NOMO-1 (cell line): Measurements from ENCODE around the gene AKR1C3.
"Not testable (repeated sequence)": the region's sequence is repeated elsewhere in the genome, so short reads cannot be mapped to it uniquely, and the experiment has no call there.

Experiments used
- DNase-seq, 2 experiments: peaks; one replicate each; lab custom pipeline; 2025; ENCODE audit not compliant: unreplicated experiment in 2 of 2; lab: John Stamatoyannopoulos, UW

Gene AKR1C3

DNA sequence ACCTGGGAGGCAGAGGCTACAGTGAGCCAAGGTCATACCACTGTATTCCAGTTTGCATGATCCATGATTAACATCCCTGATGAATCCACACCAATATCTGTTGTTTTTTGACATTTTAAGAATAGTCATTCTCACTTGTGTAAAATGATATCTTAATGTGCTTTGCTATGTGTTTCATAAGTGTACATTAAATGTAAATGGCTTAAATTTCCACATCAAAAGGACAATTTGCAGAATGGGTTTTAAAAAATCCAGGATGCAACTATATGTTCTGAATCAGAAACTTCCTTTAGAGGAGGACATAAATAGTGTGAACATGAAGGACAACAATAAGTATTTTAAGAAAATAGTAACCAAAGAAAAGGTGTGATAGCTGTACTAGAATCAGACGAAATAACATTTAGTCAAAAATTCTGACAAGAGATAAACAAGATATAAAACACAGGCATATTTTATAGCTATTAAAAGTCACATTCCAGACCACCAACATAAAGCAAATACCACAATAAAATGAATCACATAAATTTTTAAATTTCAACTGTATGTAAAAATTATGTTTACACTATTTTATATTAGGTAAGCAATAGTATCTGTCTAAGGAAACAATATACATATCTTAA is 42.4 kb downstream of the AKR1C3 start:
- DNase-seq = no peak

DNA sequence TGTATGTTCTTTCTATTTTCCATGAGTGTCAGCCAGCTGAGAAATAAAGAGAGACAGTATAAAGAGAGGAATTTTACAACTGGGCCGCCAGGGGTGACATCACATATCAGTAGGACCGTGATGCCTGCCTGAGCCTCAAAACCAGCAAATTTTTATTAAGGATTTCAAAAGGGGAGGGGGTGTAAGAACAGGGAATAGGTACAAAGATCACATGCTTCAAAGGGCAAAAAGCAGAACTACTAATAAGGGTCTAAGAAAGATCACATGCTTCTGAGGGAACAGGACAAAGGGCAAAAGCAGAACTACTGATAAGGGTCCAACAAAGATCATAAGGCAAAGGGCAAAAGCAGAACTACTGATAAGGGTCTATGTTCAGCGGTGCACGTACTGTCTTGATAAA is 43.5 kb downstream of the AKR1C3 start:
- not testable (repeated sequence) for DNase-seq

GRCh38 chr10:5142199-5142598 is 48.0 kb downstream of the AKR1C3 start:
- DNase-seq = no peak

DNA sequence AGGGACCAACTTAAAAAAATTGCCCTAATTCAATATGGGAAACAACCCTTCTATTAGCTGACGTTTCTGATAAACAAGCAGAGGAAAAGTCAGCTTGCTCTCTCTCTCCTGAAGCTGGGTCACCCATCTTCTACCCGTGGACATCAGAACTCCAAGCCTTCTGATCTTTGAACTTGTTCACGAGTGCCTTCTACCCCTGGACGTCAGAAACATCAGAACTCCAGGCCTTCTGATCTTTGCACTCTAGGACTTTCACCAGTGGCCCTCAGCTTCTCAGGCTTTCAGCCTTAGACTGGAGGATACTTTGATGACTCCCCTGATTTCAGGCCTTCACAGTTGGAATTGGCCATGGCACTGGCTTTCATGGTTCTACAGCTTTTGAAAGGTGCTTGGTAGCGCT is 48.9 kb downstream of the AKR1C3 start:
- no peak for DNase-seq

- DNase-seq = no peak
Observed at GRCh38 chr10:5146920-5147254, 52.7 kb downstream of the AKR1C3 start.

GRCh38 chr10:5147255-5147980 is 53.2 kb downstream of the AKR1C3 start:
- no peak for DNase-seq

DNA sequence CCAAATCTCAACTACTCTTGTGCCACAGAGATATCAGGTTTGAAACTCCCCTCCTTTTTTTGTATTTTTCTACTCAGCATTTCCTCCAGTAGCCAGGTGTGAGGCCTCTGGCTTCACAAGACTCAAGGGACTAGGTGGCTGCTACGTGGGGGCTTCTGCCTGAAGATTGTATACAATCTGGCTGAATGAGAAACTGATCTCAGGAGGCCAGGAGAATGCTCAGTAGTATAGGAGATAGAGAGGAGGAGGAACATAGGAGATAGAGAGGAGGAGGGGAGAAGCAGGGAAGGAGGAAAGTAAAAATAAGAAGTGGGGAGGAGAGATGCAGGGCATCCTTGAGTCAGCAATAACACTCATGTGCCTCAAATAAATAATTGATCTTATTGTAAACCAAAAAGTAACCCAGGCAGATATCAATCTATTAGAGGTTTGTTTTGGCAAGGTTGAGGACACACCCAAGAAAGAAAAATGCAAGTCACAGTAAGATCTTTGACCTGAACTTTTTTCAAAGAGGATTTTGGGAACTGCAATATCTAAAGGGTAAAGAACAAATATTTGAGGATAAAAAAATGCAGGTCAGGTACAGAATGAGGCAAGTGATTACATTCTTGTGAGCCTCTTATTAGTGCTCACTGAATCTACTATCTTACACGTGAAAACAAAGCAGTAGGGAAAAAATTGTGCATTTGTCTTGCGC is 53.9 kb downstream of the AKR1C3 start:
- no peak for DNase-seq

GRCh38 chr10:5148678-5149032 is 54.4 kb downstream of the AKR1C3 start:
- no peak for DNase-seq

GRCh38 chr10:5151076-5151475 is 56.9 kb downstream of the AKR1C3 start:
- DNase-seq = no peak

DNA sequence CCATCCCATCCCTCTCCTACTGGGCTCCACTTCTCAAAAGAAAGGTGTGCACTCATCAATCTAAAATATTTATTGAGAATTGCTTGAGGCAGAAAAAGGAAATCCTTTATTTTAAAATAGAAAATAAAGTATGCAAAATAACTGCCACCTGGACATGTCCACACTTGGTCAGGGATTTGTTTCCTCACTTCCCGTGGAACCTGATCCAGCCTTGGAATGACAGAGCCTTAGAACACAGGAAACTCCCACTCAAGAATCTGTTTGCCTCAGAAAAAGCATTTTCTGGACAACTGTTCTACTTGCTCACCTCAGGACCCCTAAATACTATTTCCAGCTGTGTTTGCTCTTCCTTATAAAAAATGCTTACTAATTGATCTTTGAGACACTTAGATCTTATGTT is 61.7 kb downstream of the AKR1C3 start:
- no peak for DNase-seq
